GM19324 (cell line): Measurements from ENCODE around the gene FCHSD2.

ENCODE experiments used
- ATAC-seq: cut with Tn5 transposase; IDR thresholded peaks from one replicate; pipeline ENCODE4 v1.9.1; 2021; ENCODE audit warnings: mild to moderate bottlenecking, moderate library complexity; ENCODE audit not compliant: unreplicated experiment, low FRiP score

The FCHSD2 gene

GRCh38 chr11:73142128-73142377, at the start of gene FCHSD2:
FCHSD2 (minus strand) TSS chr11:73142318; CDS start chr11:73141877, 441 bp downstream.
- ATAC-seq = no peak

DNA sequence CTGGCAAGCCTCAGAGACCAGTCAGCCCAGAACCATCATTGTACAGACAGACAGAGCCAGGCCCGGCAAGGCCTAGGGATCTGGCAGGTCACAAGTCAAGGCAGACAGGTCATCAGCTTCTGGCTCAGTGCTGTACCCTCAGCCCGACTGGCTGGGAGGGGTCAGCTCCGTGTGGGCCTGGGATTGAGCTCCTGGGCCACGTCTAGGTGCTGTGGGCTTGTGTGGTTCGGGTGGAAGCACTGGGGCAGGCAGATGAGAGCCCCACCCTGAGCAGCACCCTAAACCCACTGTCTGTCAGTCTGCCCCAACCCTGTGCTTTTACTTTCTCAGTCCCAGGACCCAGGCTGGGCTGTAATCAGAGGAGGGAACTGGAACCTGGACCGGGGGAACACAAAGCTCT, 49.0 kb upstream of the FCHSD2 start:
- ATAC-seq = no peak

- ATAC-seq = no peak
These were observed 48.4 kb upstream of the FCHSD2 start for GRCh38 chr11:73190557-73190885.

- ATAC-seq = no peak
These were observed 47.8 kb upstream of the FCHSD2 start for GRCh38 chr11:73189723-73190556.

DNA sequence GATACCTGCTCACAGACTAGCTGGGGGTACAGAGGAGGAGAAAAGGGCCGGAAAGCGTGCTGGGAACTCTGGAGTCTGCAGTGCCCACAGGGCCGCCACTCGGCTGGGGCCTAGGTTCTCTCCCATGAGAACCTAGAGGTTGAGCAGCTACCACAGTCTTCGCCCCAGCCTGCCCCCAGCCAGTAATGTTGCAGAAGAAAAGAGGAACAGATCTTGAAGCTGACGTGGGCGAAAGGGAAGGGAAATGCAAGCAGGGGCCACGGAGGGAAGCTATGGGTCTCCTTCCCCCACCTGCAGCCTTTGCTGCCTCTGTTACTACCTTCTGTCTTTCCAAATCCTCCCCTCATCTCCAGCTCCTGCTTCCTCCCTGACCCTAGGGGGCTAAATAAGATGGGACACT, 47.2 kb upstream of the FCHSD2 start:
- ATAC-seq = no peak

GRCh38 chr11:73188301-73188700, 46.2 kb upstream of the FCHSD2 start:
- no peak for ATAC-seq

- ATAC-seq = no peak
These were observed 45.7 kb upstream of the FCHSD2 start for GRCh38 chr11:73187854-73188253.

GRCh38 chr11:73186886-73187285, 44.8 kb upstream of the FCHSD2 start:
- ATAC-seq = no peak

- ATAC-seq = no peak
These were observed 44.3 kb upstream of the FCHSD2 start for GRCh38 chr11:73186294-73186850.

GRCh38 chr11:73185680-73186293, 43.7 kb upstream of the FCHSD2 start:
- ATAC-seq = no peak

GRCh38 chr11:73184953-73185671, 43.0 kb upstream of the FCHSD2 start:
- ATAC-seq = no peak

- no peak for ATAC-seq
These were observed 40.8 kb upstream of the FCHSD2 start for GRCh38 chr11:73182824-73183321.

DNA sequence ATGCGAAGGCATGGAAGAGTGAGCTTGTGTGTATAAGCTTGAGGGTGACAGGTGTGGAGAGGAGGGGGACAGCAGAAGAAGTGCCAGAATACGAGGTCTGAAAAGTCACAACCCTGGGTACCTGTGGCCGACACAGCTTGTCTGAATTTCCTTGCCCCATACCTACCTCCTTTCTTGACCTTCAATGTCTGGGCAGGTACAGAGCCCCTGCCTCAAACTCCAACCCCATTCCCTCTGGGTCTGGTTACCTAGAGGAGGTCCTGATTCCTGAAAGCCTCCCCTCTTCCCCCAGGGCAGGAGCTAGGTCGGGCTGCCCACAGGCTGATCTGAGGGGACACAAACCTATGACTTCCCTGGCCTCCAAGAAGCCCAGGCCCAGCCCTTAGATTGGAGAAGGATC, 36.6 kb upstream of the FCHSD2 start:
- no peak for ATAC-seq

- peak; percentile 78 for ATAC-seq
These were observed 35.8 kb upstream of the FCHSD2 start for GRCh38 chr11:73177778-73178539.

- ATAC-seq = no peak
These were observed 35.3 kb upstream of the FCHSD2 start for GRCh38 chr11:73177380-73177777.

DNA sequence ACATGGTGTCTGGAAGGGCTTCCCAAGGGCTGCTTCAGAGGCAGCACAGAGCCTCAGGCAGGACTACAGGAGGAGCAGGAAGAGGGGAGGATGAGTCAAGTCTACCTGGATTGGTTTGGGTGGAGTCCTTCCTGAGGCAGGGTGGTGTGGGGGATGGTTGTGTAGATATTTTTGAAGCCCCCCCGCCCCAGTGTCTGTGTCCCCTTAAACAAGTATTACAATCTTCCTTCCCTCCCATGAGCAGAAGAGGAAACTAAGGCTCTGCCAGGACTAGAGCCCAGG, 34.7 kb upstream of the FCHSD2 start:
- no peak for ATAC-seq

DNA sequence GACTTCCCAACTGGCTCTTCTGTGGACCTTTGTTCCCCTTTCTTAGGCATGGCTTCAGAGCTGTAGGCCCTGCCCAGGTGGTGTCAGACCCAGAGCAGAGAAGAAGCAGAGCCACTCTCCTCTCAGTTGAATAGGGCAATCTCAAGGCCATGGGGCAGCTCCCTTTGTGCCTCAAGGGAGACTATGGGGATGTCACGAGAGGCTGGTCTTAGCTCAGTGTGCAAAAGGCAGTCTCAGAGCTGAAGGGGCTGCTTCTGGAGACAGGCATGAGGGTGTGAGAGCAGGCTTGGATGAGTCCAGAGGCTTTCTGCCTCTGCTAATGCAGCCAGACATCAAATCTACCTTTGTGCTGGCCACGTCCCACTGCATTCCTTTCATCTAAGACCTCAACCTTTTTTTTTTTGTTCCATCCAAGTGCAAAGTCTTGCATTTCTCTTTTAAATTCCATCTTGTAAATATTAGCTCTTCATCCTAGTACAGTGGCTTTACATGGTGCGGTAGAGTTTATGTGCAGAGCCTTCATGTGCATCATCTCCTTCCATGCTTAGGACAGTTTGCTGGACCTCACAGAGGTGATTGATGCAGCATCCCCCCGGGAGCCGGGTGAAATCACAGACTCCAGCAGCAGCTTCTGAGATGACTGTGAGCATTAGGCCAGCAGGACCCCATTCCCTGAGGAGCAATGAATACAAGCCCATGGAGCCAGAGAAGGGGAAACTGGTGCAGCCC, 34.2 kb upstream of the FCHSD2 start:
- no peak for ATAC-seq

DNA sequence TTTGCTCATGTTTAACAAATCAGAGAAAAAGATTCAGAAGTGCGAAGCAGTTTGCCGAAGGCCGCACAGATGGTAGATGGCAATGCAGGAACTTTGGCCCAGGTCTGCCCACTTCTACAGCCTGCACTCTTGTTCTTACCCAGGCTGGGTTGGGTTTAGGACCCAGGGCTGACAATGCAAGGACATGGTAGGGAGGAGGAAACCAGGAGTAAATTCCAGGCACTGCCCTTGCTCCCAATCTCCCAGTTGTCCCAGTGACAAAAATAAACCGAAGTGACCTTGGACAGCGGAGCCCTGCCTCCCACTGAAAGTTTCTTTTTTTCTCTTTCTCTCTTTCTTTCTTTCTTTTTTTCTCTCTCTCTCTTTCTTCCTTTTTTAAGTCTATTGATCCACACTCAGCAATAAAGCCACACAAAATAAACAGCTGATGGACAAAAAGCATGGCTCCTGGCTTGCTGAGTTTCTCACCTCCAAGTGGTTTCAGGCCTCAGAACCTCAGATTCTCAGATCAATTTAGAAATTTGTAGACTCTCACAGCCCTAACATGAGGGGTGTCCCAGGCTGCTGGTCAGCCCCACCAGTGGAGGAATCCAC, 33.5 kb upstream of the FCHSD2 start:
- ATAC-seq = no peak

GRCh38 chr11:73174495-73174791, 32.3 kb upstream of the FCHSD2 start:
- ATAC-seq = no peak
